Retinal pigment epithelial cell (primary cell): ENCODE measurements around the gene TPRKB.

Experiments used
- DNase-seq: peaks from one replicate; pipeline ENCODE4 v3.0.0-alpha.2; 2010; ENCODE audit warnings: low read depth
- H3K4me3 ChIP-seq: 2 replicates; pipeline ENCODE4 v1.5.1; 2011; ENCODE audit warnings: mild to moderate bottlenecking, low read length, control low read depth, moderate library complexity
- TF ChIP-seq, protein P1 (sequence below): conservative IDR thresholded peaks from 2 replicates; pipeline ENCODE4 v1.5.1; 2011; ENCODE audit warnings: low read depth, low read length, control low read depth, inconsistent platforms

The TPRKB gene

DNA sequence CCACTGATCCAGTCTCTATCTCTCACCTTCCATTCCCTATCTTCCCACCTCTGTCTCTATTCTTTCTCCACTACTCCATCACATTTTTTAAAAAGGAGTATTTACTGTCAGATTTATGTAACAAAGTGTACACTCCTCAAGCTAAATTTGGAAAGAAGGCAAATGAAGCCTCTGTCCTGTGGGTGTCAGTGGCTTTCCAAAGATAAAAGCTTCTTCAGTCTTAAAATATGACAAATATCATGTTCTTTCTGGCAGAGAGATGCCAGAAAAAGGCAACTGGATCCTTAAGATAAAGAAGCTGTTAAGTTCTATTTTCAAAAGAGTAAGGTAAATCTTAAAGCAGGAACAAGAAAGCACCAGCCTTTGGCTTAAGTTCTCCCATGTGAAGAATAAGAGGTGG, 35.7 kb upstream of the TPRKB start:
- H3K4me3 ChIP-seq = no peak overlapping the region
- DNase-seq = no peak
- TF ChIP-seq, protein P1, sequence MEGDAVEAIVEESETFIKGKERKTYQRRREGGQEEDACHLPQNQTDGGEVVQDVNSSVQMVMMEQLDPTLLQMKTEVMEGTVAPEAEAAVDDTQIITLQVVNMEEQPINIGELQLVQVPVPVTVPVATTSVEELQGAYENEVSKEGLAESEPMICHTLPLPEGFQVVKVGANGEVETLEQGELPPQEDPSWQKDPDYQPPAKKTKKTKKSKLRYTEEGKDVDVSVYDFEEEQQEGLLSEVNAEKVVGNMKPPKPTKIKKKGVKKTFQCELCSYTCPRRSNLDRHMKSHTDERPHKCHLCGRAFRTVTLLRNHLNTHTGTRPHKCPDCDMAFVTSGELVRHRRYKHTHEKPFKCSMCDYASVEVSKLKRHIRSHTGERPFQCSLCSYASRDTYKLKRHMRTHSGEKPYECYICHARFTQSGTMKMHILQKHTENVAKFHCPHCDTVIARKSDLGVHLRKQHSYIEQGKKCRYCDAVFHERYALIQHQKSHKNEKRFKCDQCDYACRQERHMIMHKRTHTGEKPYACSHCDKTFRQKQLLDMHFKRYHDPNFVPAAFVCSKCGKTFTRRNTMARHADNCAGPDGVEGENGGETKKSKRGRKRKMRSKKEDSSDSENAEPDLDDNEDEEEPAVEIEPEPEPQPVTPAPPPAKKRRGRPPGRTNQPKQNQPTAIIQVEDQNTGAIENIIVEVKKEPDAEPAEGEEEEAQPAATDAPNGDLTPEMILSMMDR = no peak

DNA sequence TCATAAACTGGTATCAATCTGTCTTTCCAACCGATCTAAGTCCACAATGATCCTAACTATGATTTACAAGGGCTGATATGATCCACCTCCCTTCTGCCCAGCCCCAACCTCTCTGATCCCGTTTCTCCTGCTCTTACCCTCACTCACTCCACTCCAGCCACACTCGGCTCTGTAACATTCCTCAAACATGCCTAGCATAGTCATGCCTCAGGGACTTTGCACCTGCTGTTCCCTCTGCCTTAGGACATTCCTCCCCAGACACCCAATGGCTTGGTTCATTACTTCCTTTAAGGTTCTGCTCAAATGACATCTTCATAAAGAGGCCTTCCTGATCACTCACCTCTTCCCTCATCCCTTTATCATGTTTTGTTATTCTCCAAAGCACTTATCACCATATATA, 33.6 kb upstream of the TPRKB start:
- TF ChIP-seq, protein P1 = no peak
- DNase-seq = no peak
- H3K4me3 ChIP-seq = no peak overlapping the region

DNA sequence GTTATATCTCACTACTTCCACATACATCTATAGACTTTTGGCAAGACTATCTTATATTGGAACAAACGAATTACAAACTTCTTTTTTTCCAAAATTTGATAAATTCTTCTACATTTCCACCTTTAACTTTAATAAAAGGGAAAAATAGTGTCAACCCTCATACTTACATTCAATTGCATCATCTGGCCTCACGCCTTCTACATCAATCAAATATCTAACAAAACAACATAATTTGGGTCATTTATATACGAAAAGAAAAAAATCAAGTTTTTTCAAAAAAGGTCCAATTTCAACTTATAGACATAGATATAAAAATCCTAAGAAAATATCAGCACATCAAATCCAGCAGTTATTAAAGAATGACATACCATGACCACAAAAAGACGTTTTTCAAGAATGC, 29.8 kb upstream of the TPRKB start:
- no peak for DNase-seq
- H3K4me3 ChIP-seq = no peak overlapping the region
- TF ChIP-seq, protein P1 = no peak

DNA sequence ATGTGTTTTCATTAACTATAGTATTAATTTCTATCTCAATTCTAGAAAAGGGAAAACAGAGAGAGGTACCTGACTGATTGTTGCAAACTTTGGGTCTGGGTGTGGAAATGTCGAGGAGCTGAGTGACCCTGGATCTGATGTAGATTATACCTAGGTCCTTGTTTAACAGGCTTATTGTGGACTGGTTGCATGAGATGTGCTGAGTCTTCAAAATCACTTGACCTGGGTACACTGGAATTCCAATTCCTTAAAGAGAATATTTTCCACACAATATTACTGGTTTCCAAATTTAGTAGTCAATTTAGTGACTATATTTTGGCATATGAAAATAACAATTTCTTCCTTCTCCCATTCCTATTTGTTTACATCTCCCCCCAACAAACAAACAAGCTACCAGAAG, 29.2 kb upstream of the TPRKB start:
- DNase-seq = no peak
- TF ChIP-seq, protein P1 = no peak

DNA sequence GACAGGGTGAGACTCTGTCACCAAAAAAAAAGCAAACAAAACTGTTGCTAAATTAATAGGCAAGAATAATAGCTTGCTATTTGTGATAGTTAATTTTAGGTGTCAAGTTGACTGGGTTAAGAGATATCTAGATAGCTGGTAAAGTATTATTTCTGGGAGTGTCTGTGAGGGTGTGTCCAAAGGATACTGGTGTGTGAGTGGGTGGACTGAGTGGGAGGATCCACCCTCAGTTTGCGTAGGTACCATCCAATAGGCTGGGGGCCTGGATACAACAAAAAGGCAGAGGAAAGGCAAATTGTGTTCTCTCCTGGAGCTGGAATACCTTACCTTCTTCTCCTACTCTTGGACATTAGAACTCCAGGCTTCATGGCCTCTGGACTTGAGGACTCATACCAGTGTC, 27.8 kb upstream of the TPRKB start:
- DNase-seq = no peak
- TF ChIP-seq, protein P1 = no peak
- no peak overlapping the region for H3K4me3 ChIP-seq

More for the DNA sequence above, 29.2 kb upstream of the TPRKB start:
- no peak overlapping the region for H3K4me3 ChIP-seq

DNA sequence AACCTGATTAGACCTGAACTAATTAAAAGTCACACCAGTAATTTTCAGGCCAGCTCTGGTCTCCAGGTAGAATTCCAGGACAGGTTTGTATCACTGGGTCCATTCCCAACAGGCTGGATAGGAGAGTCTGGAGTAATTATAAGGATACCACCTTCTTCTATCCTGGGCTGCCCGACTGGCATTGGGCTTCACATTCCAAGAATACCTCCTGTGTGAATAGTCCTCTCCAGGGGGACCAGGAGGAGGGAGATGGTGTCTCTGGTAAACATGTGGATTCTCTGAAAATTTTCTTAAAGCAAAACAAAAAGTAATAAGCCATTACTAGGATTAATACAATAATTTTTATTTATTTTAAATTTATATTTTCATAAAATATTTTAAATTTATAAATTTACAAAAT, 25.4 kb upstream of the TPRKB start:
- H3K4me3 ChIP-seq = no peak overlapping the region
- TF ChIP-seq, protein P1 = no peak
- no peak for DNase-seq

DNA sequence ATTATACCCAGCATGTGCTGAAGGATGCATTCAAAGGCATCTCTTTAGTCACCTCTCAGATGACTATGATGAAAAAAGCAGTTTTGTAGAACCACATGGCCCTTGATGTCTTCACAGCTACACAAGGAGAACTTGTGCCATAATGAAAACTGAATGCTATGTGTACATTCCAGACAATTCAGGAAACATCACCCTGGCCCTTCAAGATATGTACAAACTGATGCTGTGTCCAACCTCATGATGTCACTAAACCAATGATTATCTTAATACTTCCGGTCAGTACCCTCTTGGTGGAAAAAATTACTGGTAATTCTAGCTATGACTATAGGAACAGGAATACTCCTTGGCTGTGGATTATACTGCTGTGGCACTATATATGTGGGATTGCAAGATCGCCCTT, 22.8 kb upstream of the TPRKB start:
- TF ChIP-seq, protein P1 = no peak
- no peak for DNase-seq
- no peak overlapping the region for H3K4me3 ChIP-seq
